ENCODE results near the gene MCTP1. TPM values are rescaled to one million over a fixed set of nuclear protein-coding genes. Genes with fewer than 3 reads are reported as not detected.

The MCTP1 gene
- polyA plus RNA-seq (ENCODE audit: insufficient read length): 7.7 TPM
- long read RNA-seq, donor 1: 0 reads
- long read RNA-seq, donor 2, partial matches to known transcripts: 0 of 1 reads
- long read RNA-seq, donor 2, other reads (novel, unspliced or antisense): 0 of 1 reads
- long read RNA-seq, donor 3: 0 reads
- long read RNA-seq, donor 4: 0 reads
- long read RNA-seq, donor 5: 0 reads
- long read RNA-seq, donor 6: 0 reads
- long read RNA-seq, donor 7: 0 reads
- long read RNA-seq, donor 8: 0 reads

DNA sequence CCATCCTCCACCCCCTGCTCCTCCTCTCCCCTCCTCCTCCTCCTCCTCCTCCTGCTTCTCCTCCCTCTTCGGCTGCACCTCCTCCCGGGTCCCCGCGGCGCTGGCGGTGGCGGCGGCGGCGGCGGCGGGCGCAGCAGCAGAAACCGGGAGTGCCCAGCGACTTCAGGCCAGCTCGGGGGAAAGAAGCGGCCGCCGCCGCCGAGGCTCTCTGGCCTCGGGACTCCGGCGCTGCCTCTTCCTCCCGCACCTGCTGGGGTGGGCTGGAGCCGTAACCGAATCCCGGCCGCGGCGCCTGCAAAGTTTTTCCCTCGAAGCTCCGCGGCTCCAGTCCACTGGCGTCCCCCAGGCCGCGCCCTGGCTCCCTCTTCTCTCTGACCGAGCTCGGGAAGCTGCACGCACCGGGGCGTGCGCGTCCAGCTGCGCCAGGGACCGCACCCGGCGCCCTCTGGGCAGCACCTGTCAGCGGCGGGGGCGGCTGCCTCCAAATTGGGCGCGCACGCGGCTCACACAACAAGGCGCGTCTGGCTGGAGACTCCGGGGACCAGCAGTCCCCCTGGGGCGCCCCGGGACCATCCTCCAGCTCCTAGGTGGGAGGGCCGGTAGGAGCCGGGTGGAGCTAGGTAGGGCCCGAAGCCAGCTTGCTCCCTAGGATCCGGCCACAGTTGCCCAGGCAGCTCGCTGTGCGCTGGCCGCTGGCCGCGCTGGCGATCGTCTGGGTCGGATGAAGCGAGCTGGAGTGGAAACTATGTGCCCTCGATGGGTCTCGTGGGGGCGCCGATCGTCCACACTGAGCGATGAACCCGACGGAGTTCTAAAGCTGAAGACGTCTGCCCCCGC is at the start of gene MCTP1:
Gene MCTP1 (minus strand): TSS at position 523 of the 837 bp plus-strand sequence.
- peak; percentile 41 for DNase-seq

DNA sequence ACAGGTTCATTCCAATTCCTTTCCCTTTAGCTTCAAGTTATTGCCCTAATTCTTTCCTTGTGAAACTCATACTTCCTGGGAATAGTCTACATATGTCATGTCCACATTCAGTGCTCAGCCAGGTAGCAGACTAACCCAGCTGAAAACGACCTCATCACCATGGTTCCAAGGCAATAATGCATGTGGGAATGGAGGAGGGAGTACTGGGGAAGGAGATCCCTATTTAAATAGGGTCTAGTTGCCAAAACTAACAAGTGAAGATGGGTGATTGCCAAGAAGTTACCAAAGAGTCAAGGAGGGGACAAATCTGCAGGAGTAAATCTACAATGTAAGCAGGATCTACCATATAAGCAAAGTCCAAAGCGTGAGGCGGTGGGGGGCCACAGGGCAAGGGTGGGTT is 47.3 kb upstream of the MCTP1 start:
- DNase-seq: no peak

- DNase-seq: no peak
Measured at GRCh38 chr5:95331358-95331757, 46.5 kb upstream of the MCTP1 start.

DNA sequence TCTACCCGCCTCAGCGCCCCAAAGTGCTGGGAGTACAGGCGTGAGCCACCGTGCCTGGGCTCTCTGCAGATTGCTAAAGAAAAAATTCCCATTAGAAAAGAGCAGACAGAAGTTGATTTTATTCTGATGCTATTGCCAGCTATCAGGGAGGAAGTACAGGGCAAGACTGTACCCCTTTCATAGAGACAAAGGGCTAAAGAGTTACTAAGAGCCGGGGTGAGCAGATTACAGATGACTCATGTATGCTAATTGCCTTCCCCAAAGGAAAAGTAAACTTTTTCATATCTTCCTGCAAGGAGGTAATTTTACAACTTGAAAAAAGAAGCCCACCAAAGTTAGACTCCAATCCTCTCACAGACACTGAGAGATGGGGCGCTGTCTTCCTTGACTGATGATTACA is 42.3 kb upstream of the MCTP1 start:
- DNase-seq: no peak

- no peak for DNase-seq
Measured at GRCh38 chr5:95317687-95318086, 32.8 kb upstream of the MCTP1 start.

- DNase-seq: no peak
Measured at GRCh38 chr5:95317085-95317484, 32.2 kb upstream of the MCTP1 start.

GRCh38 chr5:95304711-95305110 is 19.8 kb upstream of the MCTP1 start:
- no peak for DNase-seq

DNA sequence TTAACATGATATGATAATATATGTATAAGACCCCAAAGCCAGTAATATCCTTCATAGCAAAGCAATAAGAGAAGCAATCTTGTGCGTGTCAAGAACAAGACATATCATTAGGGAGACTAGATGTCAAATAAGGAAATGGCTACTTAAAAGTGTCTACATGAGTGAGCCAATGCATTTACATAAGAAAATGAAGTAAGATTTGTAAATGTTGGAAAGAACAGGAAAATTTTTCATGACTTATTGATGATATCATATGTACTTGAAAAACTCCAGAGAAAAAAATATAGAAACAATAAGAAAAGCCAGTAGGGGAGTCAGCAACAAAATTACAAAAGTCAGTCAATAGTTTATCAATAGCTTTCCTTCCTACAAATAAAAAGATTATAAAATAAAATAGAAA is 13.8 kb upstream of the MCTP1 start:
- no peak for DNase-seq

DNA sequence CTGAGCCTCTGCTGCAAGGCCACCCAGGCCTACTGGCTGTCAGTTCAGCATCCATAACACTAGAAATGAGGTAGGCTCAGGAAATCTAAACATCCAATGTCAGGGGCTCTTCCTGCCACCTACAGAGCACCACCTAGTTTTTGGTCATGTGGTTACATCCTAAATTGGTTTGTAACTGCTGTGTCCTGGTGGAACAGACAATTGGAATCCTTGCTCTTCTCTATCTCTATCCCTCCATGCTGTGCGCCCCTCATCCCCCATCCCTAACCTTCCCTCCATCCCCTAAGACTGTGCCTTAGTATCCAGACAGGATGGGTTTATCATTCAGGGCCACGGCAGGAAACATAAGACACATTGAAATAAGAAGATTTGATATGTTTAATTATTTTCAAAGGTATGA is 11.4 kb upstream of the MCTP1 start:
- no peak for DNase-seq

DNA sequence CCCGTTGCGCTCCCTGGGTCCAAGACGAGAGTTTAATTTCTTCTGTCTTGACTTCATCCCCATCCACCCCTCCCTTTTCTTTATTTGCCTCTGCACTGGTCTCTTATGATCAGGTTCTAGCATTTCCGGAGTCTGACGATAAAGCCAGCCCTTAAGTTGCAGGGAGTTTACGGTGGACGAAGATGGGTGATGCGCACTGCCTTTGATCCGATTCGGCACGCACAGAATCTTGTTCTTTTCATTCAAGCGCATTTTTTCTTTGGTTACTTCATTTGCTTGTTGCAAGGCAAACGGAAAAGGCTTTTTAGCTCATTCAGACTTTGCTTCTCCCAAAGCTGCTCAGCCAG is 488 bp upstream of the MCTP1 start:
- no peak for DNase-seq

DNA sequence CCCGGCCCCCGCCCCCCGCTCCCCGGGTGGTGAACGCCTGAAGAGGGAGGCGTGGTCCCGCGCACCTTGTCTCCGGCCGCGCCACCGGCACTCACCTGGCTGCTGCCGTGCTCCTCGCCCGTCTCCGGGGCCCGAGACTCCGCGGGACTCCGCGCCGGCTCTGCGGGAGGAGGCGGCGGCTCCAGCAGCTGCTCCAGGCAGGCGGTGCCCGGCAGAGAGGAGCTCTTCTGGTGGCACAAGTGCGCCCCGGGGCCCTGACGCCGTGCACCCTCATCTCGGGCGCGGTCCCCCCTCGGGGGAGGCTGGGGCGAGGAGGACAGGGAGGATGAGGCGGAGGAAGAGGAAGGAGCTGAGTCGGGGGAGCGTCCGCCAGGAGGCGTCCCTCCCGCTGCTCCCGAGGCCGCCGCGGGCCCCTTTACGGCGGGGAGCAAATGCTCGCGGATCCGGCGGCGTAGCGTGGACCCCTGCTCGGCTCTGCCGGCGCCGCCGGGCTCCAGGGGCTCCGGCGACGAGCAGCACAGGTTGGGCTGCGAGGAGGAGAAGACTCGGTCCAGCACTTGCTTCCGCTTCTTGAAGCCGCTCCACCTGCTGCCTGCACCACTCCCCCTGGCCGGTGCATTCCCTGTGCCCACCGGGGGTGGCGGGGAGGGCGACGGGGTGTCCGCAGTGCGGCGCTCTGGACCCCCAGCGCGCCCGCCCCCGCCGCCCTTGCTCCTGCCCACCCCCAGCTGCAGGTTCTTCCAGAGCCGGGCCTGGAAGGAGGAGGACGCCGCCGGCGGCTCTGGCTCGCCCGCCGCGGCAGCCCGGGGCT is 928 bp downstream of the MCTP1 start:
- peak; percentile 13 for DNase-seq

DNA sequence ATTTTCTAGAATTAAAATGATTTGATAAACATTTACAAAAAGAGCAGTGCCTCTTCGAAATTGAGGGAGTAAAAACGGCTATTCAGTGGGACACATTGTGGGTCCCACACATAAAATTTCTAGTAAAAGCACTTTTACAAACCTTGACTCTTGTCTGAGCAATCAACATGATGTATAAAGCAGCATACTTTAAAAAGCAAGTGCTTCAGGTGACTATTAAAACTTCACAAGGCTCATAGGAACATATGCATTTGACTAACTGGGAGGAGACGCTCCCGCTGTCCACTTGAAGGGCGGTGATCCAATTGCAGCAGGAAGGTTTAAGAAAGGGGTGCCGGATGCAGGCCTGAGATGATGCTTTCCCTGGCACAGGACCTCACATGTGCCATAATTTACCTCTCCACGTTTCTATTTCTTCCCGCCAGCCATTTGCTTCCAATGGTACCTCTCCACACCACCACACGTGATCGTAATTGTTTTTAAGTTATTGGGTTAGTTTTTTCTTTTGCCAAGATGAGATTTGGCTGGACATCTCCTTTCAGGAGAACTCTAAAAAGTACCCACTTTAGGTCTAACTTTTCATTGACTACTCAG is 1.8 kb downstream of the MCTP1 start:
- DNase-seq: peak; percentile 12

GRCh38 chr5:95281226-95281625 is 3.7 kb downstream of the MCTP1 start:
- DNase-seq: no peak

GRCh38 chr5:95280401-95281095 is 4.3 kb downstream of the MCTP1 start:
- no peak for DNase-seq

- no peak for DNase-seq
Measured at GRCh38 chr5:95274011-95274410, 10.9 kb downstream of the MCTP1 start.

DNA sequence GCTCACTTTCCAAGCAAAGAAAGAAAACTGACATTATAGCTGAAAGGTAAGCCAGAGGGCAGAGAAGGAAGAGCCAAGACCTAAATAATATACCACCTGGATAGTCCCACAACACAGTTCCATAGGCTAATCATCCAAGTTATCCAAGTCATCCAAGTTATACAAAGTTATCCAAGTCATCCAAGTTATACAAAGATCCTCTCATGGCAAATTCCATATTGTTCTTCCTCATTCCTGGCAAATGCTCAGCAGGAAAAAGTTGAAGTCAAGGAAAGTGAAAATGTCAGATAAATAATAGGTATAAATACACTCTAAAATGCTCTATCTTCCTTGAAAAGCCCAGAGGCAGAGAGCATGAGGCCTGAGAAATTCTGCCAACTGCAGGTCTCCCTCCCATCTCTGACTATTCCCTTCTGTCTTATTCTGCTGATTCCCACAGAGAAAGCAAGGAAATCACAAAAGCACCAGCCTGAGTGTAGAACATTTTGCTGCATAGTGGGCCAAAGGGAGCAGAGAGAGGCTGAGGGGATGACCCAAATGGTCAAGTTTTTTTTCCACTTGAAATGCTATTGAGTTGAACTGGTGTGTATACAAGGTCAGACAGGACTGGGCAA is 12.5 kb downstream of the MCTP1 start:
- no peak for DNase-seq

DNA sequence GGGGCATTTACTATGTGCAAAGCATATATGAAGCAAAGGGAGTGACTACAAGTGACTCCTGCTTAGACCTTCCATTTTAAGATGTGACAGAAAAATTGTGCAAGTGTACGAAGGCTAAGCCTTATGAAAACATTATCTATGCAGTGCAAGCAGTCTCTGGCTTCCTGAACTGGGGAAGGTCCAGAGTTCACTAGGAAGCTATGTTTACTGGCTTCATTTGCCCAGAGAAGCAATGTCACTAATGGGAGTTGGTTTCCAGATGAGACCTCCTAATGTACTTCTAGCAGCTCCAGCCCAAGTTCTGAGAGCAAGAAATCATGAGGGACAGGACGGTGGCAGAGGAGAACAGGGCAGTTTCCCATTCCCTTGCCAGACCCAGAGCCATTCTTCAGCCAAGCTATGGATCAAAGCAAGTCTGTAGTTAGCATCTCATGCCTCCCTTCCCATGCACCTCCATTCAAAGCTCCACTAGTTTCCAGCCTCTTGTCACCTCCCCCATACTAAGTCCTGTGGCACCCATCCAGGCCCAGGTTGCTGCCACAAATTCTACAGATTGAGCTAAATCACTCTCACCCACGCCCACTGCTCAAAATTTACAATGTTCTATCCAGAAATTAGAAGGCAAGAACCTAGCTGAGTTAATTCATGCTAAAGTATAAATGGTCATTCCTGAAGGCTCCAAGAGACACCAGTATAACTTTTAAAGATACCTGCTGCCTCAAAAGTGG is 21.8 kb downstream of the MCTP1 start:
- no peak for DNase-seq

- DNase-seq: peak; percentile 30
Measured at GRCh38 chr5:95261437-95262175, 23.3 kb downstream of the MCTP1 start.

DNA sequence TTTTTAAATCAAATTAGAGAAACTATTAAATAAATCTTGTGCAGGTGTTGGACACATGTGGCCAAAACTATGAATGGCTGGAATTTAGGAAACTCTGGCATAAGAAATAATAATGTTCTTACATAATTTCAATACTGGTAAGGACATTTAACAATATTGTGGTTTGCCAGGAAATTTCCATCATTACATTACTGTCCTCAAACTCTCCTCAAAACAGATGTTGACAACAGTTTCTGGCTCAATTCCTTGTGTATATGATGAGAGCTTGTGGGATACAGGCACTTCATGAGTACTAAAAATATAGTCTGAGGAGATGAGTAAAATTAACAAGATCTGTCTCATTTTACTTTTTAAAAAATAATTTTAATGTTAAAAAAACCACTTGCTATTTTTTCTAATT is 27.9 kb downstream of the MCTP1 start:
- no peak for DNase-seq

- DNase-seq: no peak
Measured at GRCh38 chr5:95256446-95256845, 28.4 kb downstream of the MCTP1 start.
